Measurements from ENCODE around the gene WDR37. TPM values are rescaled to one million over a fixed set of nuclear protein-coding genes. Genes with fewer than 3 reads are reported as not detected.
"Not testable (repeated sequence)": the region's sequence is repeated elsewhere in the genome, so short reads cannot be mapped to it uniquely, and the experiment has no call there.

WDR37 gene
- total RNA-seq, 2 experiments from 2014 or later, result 17.2 to 17.9 TPM

DNA sequence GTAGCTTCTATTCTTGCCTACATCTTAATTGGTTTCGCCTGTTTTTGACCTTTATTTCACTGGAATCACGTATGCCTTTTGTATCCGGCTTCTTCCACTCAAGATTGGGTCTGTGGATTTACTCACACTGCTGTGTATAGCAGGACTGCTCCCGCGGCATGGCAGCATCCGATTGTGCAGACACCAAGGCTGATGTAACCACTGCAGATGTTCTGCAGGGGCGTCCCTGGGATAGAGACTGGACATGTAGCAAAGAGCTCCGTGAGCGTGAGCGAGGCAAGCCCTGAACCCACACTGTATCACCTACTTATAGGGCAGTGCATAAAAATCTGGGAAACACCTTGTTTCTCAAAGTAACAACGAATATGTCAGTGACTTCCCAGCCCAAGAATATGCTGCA, 19.1 kb upstream of the WDR37 start:
- H3K4me3 Mint-ChIP-seq, result no peak overlapping the region
- POLR2A ChIA-PET, result interaction anchor here (1.1 to 1.9 kb wide), 5 partner anchors 9 to 49 kb away, joined by 3 to 6 read pairs (median 4); partner anchors contain the start of genes GTPBP4 and IDI1

DNA sequence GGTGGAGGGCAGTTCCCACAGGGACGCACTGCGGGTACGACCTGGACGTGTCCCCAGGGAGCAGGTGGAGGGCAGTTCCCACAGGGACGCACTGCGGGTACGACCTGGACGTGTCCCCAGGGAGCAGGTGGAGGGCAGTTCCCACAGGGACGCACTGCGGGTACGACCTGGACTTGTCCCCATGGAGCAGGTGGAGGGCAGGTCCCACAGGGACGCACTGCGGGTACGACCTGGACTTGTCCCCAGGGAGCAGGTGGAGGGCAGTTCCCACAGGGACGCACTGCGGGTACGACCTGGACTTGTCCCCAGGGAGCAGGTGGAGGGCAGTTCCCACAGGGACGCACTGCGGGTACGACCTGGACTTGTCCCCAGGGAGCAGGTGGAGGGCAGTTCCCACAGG, 17.4 kb upstream of the WDR37 start:
- ATAC-seq; H3K9me3 Mint-ChIP-seq; DNase-seq; POLR2A ChIA-PET; H3K27ac Mint-ChIP-seq; H3K4me3 Mint-ChIP-seq; intact Hi-C loops (cut with micrococcal nuclease); H3K27me3 Mint-ChIP-seq: not testable (repeated sequence)
- peaks cover 16% of the 10 kb centered on the region for H3K4me1 Mint-ChIP-seq (ENCODE audit: low read depth)
- CTCF ChIA-PET, result interaction anchor here (1.4 kb wide), 1 partner anchor 39 kb away, joined by 3 read pairs; no protein-coding TSS in a partner anchor
- peaks cover 36% of the 10 kb centered on the region for H3K36me3 Mint-ChIP-seq (ENCODE audit: low read depth)

More for the DNA sequence above, 19.1 kb upstream of the WDR37 start:
- Mint-ChIP-seq H3K27ac (no peak overlapping the region), H3K4me1 (ENCODE audit: low read depth) (peaks cover 7% of the 10 kb centered on the region), H3K9me3 (no peaks in the 10 kb centered on the region), H3K27me3 (no peaks in the 10 kb centered on the region), H3K36me3 (ENCODE audit: low read depth) (peaks cover 24% of the 10 kb centered on the region)
- TF ChIP-seq, protein P1, sequence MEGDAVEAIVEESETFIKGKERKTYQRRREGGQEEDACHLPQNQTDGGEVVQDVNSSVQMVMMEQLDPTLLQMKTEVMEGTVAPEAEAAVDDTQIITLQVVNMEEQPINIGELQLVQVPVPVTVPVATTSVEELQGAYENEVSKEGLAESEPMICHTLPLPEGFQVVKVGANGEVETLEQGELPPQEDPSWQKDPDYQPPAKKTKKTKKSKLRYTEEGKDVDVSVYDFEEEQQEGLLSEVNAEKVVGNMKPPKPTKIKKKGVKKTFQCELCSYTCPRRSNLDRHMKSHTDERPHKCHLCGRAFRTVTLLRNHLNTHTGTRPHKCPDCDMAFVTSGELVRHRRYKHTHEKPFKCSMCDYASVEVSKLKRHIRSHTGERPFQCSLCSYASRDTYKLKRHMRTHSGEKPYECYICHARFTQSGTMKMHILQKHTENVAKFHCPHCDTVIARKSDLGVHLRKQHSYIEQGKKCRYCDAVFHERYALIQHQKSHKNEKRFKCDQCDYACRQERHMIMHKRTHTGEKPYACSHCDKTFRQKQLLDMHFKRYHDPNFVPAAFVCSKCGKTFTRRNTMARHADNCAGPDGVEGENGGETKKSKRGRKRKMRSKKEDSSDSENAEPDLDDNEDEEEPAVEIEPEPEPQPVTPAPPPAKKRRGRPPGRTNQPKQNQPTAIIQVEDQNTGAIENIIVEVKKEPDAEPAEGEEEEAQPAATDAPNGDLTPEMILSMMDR (IDR thresholded peaks at IDR 0.05), result no peak
- intact Hi-C loops (cut with micrococcal nuclease), result no loop called here
- CTCF ChIA-PET, result interaction anchor here (1.5 kb wide), 1 partner anchor 34 kb away, joined by 3 read pairs; no protein-coding TSS in a partner anchor
- no peak for ATAC-seq
- no peak for DNase-seq

DNA sequence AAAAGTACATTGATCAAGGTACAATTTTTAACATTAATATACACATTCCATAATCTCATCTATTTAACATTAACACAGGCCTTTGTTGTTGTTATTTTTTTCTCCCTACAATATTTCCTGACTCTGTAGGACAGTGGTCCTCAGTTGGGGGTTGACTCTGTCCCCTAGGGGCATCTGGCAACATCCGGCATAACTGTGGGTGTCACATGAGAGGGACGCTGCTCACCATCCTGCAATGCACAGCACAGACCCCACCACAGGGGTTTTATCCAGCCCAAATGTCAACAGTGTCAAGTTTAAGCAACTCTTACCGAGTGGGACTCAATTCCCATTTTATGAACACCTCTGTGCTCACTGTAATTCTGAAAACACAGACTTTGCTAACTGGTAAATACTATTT, 16.1 kb upstream of the WDR37 start:
- DNase-seq (no peak), ATAC-seq (no peak)
- H3K27ac Mint-ChIP-seq, result no peak overlapping the region
- TF ChIP-seq, protein P1 (IDR thresholded peaks at IDR 0.05), result no peak
- peaks cover 29% of the 10 kb centered on the region for H3K4me1 Mint-ChIP-seq (ENCODE audit: low read depth)
- no peak overlapping the region for H3K4me3 Mint-ChIP-seq
- intact Hi-C loops (cut with micrococcal nuclease), result no loop called here
- peaks cover 42% of the 10 kb centered on the region for H3K36me3 Mint-ChIP-seq (ENCODE audit: low read depth)
- H3K9me3 Mint-ChIP-seq, result no peaks in the 10 kb centered on the region
- ChIA-PET POLR2A (no interaction called here), CTCF (no interaction called here)
- H3K27me3 Mint-ChIP-seq, result no peaks in the 10 kb centered on the region

DNA sequence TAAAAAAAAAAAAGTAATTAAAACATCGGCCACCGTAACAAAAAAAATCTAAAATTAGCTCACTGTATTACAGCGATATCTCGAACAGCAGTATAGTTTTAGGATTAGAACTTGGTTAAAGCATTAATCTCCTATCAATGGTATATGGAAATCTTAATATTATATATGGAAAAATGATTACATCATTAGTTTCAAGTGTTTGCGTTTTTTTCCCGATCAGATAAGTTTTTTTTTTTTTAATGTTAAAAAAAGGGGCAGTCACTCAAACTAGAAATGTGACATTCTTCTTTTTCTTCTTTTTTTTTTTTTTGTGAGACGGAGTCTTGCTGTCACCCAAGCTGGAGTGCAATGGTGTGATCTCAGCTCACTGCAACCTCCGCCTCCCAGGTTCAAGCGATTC, 14.7 kb upstream of the WDR37 start:
- DNase-seq, result no peak
- H3K9me3 Mint-ChIP-seq, result no peaks in the 10 kb centered on the region
- TF ChIP-seq, protein P1 (IDR thresholded peaks at IDR 0.05), result no peak
- H3K36me3 Mint-ChIP-seq (ENCODE audit: low read depth), result peaks cover 53% of the 10 kb centered on the region
- H3K27me3 Mint-ChIP-seq, result no peaks in the 10 kb centered on the region
- H3K4me3 Mint-ChIP-seq, result no peak overlapping the region
- ATAC-seq, result no peak
- ChIA-PET CTCF (no interaction called here), POLR2A (interaction anchor here (0.9 to 3.9 kb wide), 2 partner anchors 15 to 48 kb away, joined by 3 to 17 read pairs; partner anchors contain the start of gene WDR37)
- intact Hi-C loops (cut with micrococcal nuclease), result no loop called here
- peaks cover 36% of the 10 kb centered on the region for H3K4me1 Mint-ChIP-seq (ENCODE audit: low read depth)
- H3K27ac Mint-ChIP-seq, result no peak overlapping the region

DNA sequence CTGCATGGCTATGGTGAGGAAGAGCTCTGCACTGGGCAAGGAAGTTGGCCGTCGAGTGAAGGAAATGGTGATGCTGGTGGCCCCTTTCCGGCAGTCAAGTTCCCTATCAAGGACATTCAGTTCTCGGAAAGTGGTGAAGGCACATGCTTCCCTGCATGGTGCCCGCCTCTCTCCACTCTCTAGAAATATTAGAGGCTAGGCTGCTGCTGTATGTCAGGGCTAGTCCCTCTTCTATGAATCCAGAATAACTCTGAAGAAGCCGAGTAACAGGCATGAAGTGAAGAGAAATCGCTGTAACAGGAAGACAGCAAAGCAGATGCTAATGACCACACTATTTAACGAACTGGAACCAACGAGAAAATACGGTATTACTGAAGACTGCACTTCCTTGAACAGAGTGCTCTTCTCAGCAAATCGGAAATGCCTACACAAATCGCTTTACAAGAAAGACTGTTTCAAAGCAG, 12.6 kb upstream of the WDR37 start:
- ATAC-seq, result peak; percentile 55
- CTCF ChIA-PET, result interaction anchor here (1.1 to 1.3 kb wide), 3 partner anchors 56 to 110 kb away, joined by 3 read pairs; partner anchors contain the start of gene GTPBP4
- H3K36me3 Mint-ChIP-seq (ENCODE audit: low read depth), result peaks cover 57% of the 10 kb centered on the region
- H3K27ac Mint-ChIP-seq, result peak overlapping the region; percentile 79
- H3K27me3 Mint-ChIP-seq, result no peaks in the 10 kb centered on the region
- no peaks in the 10 kb centered on the region for H3K9me3 Mint-ChIP-seq
- DNase-seq, result peak; percentile 30
- H3K4me3 Mint-ChIP-seq, result peak overlapping the region; percentile 58
- H3K4me1 Mint-ChIP-seq (ENCODE audit: low read depth), result peaks cover 39% of the 10 kb centered on the region
- POLR2A ChIA-PET, result interaction anchor here (1.6 to 3.9 kb wide), 2 partner anchors 12 to 113 kb away, joined by 5 to 17 read pairs; partner anchors contain the start of gene WDR37
- intact Hi-C loops (cut with micrococcal nuclease), result no loop called here
- TF ChIP-seq, protein P1 (IDR thresholded peaks at IDR 0.05), result no peak
